Endothelial cell of hepatic sinusoid (primary cell): Measurements from ENCODE around the gene ZNF366.

Source experiments
- in situ Hi-C: cut with HindIII; loops from 2 replicates; pipeline ENCODE4 v1.10.0; 2017; ENCODE audit warnings: low sequenced_read_pairs

The ZNF366 gene

GRCh38 chr5:72468606-72469005 lies 38.6 kb downstream of the ZNF366 start:
- in situ Hi-C loops = loop anchor here (5.0 kb wide), 1 partner anchor 71 kb away; no protein-coding TSS in a partner anchor

- in situ Hi-C loops = loop anchor here (5.0 kb wide), 1 partner anchor 71 kb away; no protein-coding TSS in a partner anchor
Measured at GRCh38 chr5:72468024-72468423, 39.2 kb downstream of the ZNF366 start.

GRCh38 chr5:72467461-72467860 lies 39.7 kb downstream of the ZNF366 start:
- in situ Hi-C loops = loop anchor here (5.0 kb wide), 1 partner anchor 70 kb away; no protein-coding TSS in a partner anchor

DNA sequence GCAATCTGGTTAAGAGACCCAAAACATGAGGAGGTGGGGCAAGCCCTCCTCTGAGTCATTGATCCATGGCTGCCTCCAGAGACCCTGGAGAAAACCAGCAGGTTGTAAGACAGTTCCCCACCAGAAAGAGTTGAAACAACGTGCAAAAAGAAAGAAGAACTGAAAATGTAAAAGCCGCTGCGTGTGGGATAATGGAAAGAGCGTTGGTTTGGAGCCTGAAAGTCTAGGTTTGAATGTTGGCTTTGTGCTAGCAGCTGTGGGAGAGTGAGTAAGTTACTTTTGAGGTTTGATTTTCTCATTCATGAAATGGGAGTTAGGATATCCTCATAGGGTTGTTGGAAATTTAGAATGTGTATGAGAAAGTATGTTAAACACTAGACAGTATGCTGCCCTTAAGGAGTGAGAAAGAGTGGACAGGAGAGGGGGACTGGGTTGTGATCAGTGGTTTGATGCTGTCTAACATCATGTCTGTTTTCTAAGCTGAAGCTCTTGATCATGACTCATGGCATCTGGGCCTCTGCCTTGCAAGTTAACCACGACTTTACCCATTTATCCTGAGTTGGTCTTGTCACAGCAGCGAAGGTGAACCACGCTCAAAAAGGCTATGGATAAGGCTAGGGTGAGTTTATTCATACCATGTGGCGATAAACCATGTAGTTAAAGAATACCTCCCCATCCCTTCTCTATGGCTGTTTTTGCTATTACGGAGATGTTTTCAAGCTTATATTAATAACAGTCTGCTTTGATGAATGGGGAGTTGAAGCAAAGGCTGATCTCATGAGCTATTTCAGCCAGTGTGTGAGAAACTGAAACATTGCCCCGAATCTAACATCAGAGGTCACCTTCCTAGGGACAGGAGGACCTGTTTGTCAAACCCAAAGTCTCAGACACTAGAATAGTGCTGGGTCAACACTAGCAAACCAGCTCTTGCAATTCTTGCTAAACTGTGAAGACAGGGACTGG lies 41.3 kb downstream of the ZNF366 start:
- in situ Hi-C loops = loop anchor here (5.0 kb wide), 1 partner anchor 69 kb away; no protein-coding TSS in a partner anchor

DNA sequence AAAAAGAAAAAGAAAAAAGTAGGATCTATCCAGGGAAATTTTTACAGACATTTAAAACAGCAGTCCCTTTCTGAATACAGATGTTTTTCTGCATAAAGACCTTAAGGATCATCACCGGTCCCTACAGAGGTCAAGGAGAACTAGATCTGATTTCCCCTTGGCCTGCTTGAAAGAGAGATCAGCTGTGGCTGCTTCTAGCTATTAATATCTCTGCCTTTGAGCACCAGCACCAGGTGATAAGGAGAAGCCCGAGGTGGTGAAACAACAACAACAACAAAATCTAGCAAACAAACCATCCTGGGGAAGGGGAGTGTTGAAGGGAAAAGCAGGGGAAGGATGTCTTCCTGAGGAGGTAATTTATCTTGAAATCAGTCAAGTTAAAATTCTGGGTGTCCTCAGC lies 42.1 kb downstream of the ZNF366 start:
- in situ Hi-C loops = loop anchor here (5.0 kb wide), 1 partner anchor 68 kb away; no protein-coding TSS in a partner anchor

DNA sequence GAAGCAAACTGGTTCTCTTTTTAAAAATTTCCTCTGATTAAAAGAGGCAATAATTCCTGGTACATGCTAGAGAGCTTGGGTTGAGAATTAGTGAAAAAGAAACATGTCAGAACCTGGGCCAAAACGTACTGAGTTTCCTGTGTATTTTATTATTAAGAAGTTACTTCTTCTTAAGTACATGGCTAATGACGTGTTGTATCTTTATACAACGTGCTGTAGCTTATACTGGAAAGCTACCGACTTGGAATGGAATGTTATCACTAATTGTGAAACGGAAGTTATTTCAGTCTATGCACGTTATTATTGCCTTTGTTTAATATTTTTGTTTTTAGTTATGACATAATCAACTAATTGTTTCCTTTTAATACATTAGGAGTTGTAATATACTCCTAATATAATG lies 43.1 kb downstream of the ZNF366 start:
- in situ Hi-C loops = no loop called here

DNA sequence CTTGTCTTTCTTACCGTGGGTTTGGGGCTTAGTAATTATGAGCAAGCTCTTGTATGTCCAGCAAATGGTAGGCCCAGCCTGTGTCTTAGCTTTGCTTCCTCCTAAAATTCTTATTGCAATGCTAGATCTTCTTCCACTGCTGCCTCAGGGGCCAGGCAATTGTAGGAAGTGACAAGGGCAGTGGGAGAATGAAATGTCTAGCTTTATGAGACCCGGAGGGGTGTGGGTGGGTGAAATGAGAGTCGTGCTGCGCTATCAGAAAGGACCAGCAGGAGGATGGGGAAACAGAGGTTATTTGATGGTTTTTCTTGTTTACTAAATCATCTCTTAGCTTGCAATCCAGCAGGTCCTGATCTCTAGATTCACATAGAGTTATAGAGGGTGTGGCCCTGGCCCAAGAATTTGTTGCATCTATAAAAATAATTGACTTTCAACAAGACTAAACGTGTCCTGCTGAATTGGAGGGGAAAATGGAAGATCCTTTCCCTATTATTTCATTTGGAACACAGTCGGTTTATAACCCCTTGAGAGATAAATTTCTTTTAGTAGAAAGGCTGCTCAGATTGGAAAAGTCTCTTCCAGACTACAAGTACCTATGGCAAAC lies 43.7 kb downstream of the ZNF366 start:
- in situ Hi-C loops = no loop called here

DNA sequence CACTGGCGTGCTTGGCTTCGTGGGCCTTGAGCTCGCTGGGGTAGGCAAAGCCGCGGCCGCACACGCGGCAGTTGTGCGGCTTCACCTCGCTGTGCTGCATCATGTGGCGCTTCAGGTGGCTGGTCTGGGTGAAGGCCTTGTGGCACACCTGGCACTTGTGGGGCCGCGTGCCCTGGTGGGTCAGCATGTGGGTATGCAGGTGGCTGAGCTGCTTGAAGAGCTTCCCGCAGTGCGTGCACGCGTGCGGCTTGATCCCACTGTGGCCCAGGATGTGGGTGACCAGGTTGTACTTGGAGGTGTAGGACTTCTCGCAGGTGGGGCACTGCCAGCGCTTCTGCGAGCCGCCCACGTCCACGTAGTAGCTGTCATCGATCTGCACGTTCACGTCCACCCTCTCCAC lies 46.8 kb downstream of the ZNF366 start:
- in situ Hi-C loops = no loop called here

DNA sequence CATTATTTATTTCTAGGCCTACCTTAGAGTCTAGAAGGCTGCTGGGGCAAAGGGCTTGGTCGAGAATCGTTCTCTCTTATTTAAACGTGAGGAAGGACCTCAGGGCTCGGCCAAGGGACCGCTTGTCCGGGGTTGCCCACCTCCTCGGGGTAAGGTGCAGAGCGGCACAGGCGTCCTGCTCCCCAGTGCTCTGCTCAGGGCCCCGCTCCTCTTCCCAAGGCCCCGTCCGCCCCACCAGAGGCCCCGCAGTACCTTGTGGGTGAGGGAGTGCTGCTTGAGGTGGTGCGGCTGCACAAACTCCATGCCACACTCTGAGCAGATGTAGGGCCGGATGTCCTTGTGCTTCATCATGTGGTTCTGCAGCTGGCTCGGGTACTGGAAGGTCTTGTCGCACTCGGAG lies 47.3 kb downstream of the ZNF366 start:
- in situ Hi-C loops = no loop called here

DNA sequence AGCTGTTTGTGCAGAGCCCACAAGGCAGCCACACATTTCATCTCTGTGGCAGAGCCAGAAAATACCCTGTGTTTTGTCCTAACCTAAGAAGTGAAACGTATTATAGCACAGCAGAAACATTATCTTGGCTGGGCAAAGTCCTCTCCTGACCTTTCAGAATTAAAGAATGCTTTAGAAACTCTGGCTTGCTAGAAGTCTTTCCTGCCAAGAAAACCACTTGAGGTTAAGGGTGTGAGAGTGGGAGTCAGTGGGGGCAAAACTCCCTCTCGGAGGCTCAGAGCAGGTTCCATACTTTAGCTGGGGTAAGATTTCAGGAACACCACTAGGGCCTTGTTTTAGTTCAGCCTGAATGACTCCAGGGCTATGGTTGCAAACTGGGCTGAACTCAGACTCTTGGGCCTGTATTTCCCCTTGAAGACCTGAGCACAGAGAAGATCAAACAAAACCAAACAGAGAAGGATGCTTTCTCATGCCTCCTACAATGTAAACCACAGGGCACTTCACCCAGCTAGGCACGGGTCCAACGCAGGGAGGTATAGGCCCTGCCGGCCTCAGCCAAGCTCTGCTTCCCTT lies 48.0 kb downstream of the ZNF366 start:
- in situ Hi-C loops = no loop called here

- in situ Hi-C loops = no loop called here
Measured at GRCh38 chr5:72458407-72458806, 48.8 kb downstream of the ZNF366 start.

GRCh38 chr5:72457491-72457890 lies 49.7 kb downstream of the ZNF366 start:
- in situ Hi-C loops = no loop called here

DNA sequence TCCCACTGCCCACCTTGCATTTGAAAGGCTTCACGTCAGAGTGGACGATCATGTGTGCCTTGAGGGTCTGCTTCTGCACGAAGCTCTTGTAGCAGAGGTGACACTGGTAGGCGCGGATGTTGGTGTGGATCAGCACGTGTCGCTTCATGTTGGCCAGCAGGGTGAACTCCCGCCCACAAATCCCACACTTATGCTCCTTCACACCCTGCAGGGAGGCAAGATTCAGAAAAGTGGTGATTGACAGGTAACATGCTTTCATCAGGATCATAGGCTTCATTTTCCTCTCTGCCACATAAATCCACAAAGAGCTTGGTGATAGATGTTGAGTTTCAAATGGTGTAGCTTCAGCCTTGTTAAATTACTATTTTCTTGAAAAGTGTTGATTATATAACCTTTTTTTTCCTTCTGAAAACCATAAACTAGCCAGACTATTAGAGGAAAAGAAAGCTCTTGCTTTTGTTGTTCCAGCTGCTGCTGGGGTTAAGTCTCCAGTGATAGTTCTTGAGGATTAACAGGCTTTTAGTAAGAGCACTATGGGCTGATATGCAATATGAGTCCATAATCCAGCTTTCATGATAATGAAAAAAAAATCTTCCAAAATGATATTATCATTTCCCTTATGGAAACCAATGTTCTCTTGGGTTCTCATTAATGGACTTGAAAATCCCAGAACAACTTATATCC lies 50.7 kb downstream of the ZNF366 start:
- in situ Hi-C loops = no loop called here

- in situ Hi-C loops = no loop called here
Measured at GRCh38 chr5:72455476-72455875, 51.7 kb downstream of the ZNF366 start.

DNA sequence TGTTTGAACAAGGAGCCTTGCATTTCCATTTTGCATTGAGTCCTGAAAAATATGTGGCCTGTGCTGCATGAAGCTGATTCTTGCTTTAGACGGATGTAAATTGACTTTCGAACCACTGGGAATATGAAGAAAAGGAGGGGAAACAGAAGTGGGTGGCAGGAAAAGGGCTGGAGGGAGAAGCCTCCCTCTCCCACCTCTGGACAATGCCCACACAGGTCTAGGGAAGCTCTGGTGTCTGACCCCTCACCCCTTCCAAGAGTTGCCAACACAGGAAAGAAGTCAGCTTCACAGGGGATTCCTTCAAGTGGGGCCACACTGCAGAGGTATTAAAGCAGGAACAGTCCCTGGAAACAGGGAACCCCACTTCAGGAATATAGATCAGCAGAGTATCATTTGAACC lies 52.2 kb downstream of the ZNF366 start:
- in situ Hi-C loops = no loop called here

DNA sequence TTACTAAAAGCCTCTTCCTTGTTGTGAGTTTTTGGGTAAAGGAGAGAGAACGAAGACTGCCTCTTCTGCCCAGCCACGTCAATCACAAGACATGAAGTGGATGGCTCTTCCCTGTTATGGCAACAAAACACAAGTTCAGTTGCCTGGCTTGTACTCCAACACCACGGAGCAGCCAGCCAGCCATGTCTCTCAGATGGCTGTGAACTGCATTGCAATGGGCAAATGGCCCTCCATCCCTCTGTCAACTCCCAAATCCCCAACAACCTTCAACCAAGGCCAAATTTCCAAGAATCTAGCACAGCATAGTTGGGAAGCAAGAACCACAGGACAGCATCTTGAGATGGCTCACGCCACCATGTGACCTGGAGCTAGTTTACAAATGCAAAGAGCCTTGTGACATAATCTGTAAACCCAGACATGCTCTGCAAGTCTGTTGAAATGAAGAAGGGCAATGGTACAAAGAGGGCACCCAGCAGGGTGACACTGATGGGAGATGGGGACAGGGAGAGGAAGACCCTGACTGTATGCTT lies 53.9 kb downstream of the ZNF366 start:
- in situ Hi-C loops = no loop called here

- in situ Hi-C loops = no loop called here
Measured at GRCh38 chr5:72452515-72453245, 54.5 kb downstream of the ZNF366 start.

GRCh38 chr5:72451741-72452505 lies 55.3 kb downstream of the ZNF366 start:
- in situ Hi-C loops = no loop called here

DNA sequence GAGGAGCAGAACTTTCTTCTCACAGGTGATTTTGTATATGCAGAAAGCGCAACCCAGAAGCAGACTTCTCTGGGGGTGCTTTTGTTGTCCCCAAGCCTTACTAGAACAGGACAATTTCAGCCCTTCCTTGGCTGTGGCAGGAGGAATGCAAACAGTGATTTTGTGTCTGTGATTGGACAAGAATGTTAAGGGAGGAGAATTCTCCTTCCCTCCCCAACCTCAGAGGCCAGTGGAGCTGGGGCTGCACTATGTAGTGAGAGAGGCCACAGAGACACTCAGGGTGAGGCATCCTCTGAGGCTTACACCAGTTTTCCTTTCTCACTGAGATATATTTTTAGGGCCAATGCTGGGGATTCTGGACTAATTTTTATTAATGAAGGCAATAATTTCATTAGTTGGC lies 58.8 kb downstream of the ZNF366 start:
- in situ Hi-C loops = no loop called here
